Neural cell (in vitro differentiated cells): ENCODE results near the gene ZNF672.
"Not testable (repeated sequence)": the region's sequence is repeated elsewhere in the genome, so short reads cannot be mapped to it uniquely, and the experiment has no call there.

Experiments used
- CTCF ChIP-seq: fragments of 450-650 bp; IDR thresholded peaks from 2 replicates; pipeline ENCODE4 v1.5.1; 2014; ENCODE audit warnings: antibody characterized with exemption, mild to moderate bottlenecking, moderate library complexity; ENCODE audit not compliant: poor library complexity, severe bottlenecking
- EP300 ChIP-seq: fragments of 450-650 bp; conservative IDR thresholded peaks from 2 replicates; pipeline ENCODE4 v1.6.1; 2014; ENCODE audit warnings: antibody characterized with exemption, mild to moderate bottlenecking, moderate library complexity; ENCODE audit not compliant: poor library complexity, severe bottlenecking
- EZH2 ChIP-seq: fragments of 200-600, 300-800 bp; shearing (Covaris generic), sonication (generic); IDR thresholded peaks from 2 replicates; pipeline ENCODE4 v1.6.1; 2014; ENCODE audit warnings: antibody characterized with exemption, low read length, borderline replicate concordance, mild to moderate bottlenecking; ENCODE audit not compliant: insufficient read depth, poor library complexity, severe bottlenecking
- RAD21 ChIP-seq: fragments of 450-650 bp; conservative IDR thresholded peaks from 2 replicates; pipeline ENCODE4 v1.6.1; 2014; ENCODE audit warnings: antibody characterized with exemption, mild to moderate bottlenecking, moderate library complexity
- REST ChIP-seq: IDR thresholded peaks from 2 replicates; pipeline ENCODE4 v1.6.1; 2012; ENCODE audit warnings: borderline replicate concordance

- TF ChIP-seq CTCF, REST, EZH2, EP300, RAD21: not testable (repeated sequence)
Measured at GRCh38 chr1:248830718-248831017, 7.4 kb upstream of the ZNF672 start.
